Mesodermal cell (in vitro differentiated cells): ENCODE results near the gene PLXND1.

Experiments used
- H3K27ac ChIP-seq: 2 replicates; pipeline ENCODE4 v1.7.0; 2013; ENCODE audit warnings: mild to moderate bottlenecking, low read depth, low read length, moderate library complexity; ENCODE audit not compliant: severe bottlenecking
- H3K36me3 ChIP-seq: 2 replicates; pipeline ENCODE4 v1.7.1; 2013; ENCODE audit warnings: mild to moderate bottlenecking, low read length, moderate library complexity; ENCODE audit not compliant: control insufficient read depth, insufficient read depth
- H3K4me1 ChIP-seq: one replicate; pipeline ENCODE4 v1.7.1; 2013; ENCODE audit warnings: mild to moderate bottlenecking, low read length; ENCODE audit not compliant: insufficient read depth, control insufficient read depth, poor library complexity, severe bottlenecking
- H3K4me3 ChIP-seq: 2 replicates; pipeline ENCODE4 v1.7.0; 2013; ENCODE audit warnings: low read length, control low read depth, mild to moderate bottlenecking; ENCODE audit not compliant: insufficient read depth, poor library complexity, severe bottlenecking; ENCODE audit errors: extremely low read depth
- H3K9me3 ChIP-seq: 2 replicates; pipeline ENCODE4 v1.7.1; 2013; ENCODE audit warnings: mild to moderate bottlenecking, low read length, moderate library complexity; ENCODE audit not compliant: control insufficient read depth
- WGBS, 2 experiments: methylation state at CpG; one replicate each; pipeline ENCODE4 v1.1.5; 2013; ENCODE audit warnings: missing lambda C conversion rate in 2 of 2; ENCODE audit not compliant: insufficient coverage in 2 of 2; 5-methylcytosine and 5-hydroxymethylcytosine counted together

Gene PLXND1

GRCh38 chr3:129579991-129580390 lies 26.5 kb downstream of the PLXND1 start:
- Histone ChIP-seq H3K36me3 (peaks cover 90% of the 10 kb centered on the region), H3K9me3 (no peaks in the 10 kb centered on the region), H3K4me1 (no peaks in the 10 kb centered on the region), H3K4me3 (no peak overlapping the region), H3K27ac (no peak overlapping the region)
- 98 to 100% methylated on average over 8 to 10 of the region's 10 CpGs for WGBS, 2 experiments

GRCh38 chr3:129577925-129578786 lies 28.3 kb downstream of the PLXND1 start:
- 97% methylated on average over 13 to 16 of the region's 21 CpGs for WGBS, 2 experiments
- Histone ChIP-seq H3K36me3 (peaks cover 90% of the 10 kb centered on the region), H3K9me3 (no peaks in the 10 kb centered on the region), H3K27ac (no peak overlapping the region), H3K4me3 (no peak overlapping the region), H3K4me1 (no peaks in the 10 kb centered on the region)

GRCh38 chr3:129577366-129577765 lies 29.1 kb downstream of the PLXND1 start:
- Histone ChIP-seq H3K36me3 (peaks cover 90% of the 10 kb centered on the region), H3K9me3 (no peaks in the 10 kb centered on the region), H3K4me1 (no peaks in the 10 kb centered on the region), H3K27ac (no peak overlapping the region), H3K4me3 (no peak overlapping the region)
- WGBS, 2 experiments: 93 to 98% methylated on average over 7 to 13 of the region's 17 CpGs

- Histone ChIP-seq H3K4me3 (no peak overlapping the region), H3K9me3 (no peaks in the 10 kb centered on the region), H3K36me3 (peaks cover 89% of the 10 kb centered on the region), H3K27ac (no peak overlapping the region), H3K4me1 (no peaks in the 10 kb centered on the region)
- WGBS, 2 experiments: 95 to 96% methylated on average over 18 of the region's 18 CpGs
Observed at GRCh38 chr3:129576514-129577352, 29.7 kb downstream of the PLXND1 start.

- H3K9me3 ChIP-seq: no peaks in the 10 kb centered on the region
- H3K4me1 ChIP-seq: no peaks in the 10 kb centered on the region
- WGBS, 2 experiments: 86 to 88% methylated on average over 8 to 10 of the region's 10 CpGs
- no peak overlapping the region for H3K4me3 ChIP-seq
- peaks cover 89% of the 10 kb centered on the region for H3K36me3 ChIP-seq
- H3K27ac ChIP-seq: peak overlapping the region; percentile 36
Observed at GRCh38 chr3:129575997-129576384, 30.5 kb downstream of the PLXND1 start.

GRCh38 chr3:129575233-129575996 lies 31.1 kb downstream of the PLXND1 start:
- H3K4me1 ChIP-seq: no peaks in the 10 kb centered on the region
- H3K27ac ChIP-seq: no peak overlapping the region
- 91 to 92% methylated on average over 13 to 16 of the region's 19 CpGs for WGBS, 2 experiments
- no peak overlapping the region for H3K4me3 ChIP-seq
- H3K36me3 ChIP-seq: peaks cover 89% of the 10 kb centered on the region
- H3K9me3 ChIP-seq: no peaks in the 10 kb centered on the region

- Histone ChIP-seq H3K4me1 (no peaks in the 10 kb centered on the region), H3K36me3 (peaks cover 94% of the 10 kb centered on the region), H3K9me3 (no peaks in the 10 kb centered on the region), H3K4me3 (no peak overlapping the region), H3K27ac (no peak overlapping the region)
- WGBS, 2 experiments: 91 to 97% methylated on average over 24 of the region's 24 CpGs
Observed at GRCh38 chr3:129574206-129574605, 32.3 kb downstream of the PLXND1 start.

GRCh38 chr3:129573493-129573892 lies 33.0 kb downstream of the PLXND1 start:
- Histone ChIP-seq H3K4me3 (no peak overlapping the region), H3K27ac (no peak overlapping the region), H3K36me3 (peaks cover 93% of the 10 kb centered on the region), H3K9me3 (no peaks in the 10 kb centered on the region), H3K4me1 (no peaks in the 10 kb centered on the region)
- 97% methylated on average over 13 of the region's 14 CpGs for WGBS, 2 experiments

GRCh38 chr3:129572603-129573002 lies 33.9 kb downstream of the PLXND1 start:
- H3K4me3 ChIP-seq: no peak overlapping the region
- H3K36me3 ChIP-seq: peaks cover 91% of the 10 kb centered on the region
- peak overlapping the region; percentile 10 for H3K27ac ChIP-seq
- H3K4me1 ChIP-seq: no peaks in the 10 kb centered on the region
- 96% methylated on average over 14 to 18 of the region's 18 CpGs for WGBS, 2 experiments
- H3K9me3 ChIP-seq: no peaks in the 10 kb centered on the region
